Hematopoietic multipotent progenitor cell treated with erythropoietin and hydrocortisone succinate and interleukin-3 and kit ligand, for 4 days (in vitro differentiated cells): ENCODE data around the gene AIM2.
"Not testable (repeated sequence)": the region's sequence is repeated elsewhere in the genome, so short reads cannot be mapped to it uniquely, and the experiment has no call there.

Source experiments
- DNase-seq: peaks from one replicate; pipeline ENCODE4 v3.0.0-alpha.2; 2015

AIM2 gene, protein sequence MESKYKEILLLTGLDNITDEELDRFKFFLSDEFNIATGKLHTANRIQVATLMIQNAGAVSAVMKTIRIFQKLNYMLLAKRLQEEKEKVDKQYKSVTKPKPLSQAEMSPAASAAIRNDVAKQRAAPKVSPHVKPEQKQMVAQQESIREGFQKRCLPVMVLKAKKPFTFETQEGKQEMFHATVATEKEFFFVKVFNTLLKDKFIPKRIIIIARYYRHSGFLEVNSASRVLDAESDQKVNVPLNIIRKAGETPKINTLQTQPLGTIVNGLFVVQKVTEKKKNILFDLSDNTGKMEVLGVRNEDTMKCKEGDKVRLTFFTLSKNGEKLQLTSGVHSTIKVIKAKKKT

DNA sequence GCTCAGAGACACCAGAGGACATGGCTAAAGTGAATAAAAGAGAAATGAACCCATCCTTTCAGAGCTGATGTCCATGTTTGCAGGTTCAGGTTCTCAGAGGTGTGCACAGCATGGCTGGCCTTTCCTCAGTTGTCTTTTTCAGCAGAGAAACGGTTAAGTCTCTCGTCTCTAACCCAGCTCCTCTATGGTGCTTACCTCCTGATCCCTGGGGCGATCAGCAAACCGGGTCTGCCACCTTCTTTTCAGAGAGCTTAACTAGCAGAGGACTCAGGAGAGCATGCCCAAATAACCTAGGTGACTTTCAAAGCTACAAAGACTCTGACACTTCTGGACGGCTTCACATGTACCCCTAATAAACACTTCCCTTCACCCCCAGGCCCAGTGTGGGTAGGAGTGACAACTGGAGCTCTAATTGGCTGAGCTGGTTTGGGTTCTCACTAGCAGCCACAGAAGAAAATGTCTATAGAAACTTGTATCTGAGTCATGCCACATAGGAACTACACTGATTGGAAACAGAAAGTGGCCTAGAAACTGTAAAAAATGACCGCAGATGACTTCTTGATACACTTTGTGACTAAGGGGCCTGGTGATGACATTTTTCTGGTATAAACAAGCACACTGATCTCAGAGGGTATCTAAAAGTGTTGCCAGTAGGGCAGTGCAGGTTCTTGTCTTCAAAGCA, at the start of gene AIM2:
TSS of gene AIM2 (minus strand) at position 329 of the 682 bp plus-strand sequence. CDS start 3,267 bp downstream, outside the sequence.
- DNase-seq: peak; percentile 20

DNA sequence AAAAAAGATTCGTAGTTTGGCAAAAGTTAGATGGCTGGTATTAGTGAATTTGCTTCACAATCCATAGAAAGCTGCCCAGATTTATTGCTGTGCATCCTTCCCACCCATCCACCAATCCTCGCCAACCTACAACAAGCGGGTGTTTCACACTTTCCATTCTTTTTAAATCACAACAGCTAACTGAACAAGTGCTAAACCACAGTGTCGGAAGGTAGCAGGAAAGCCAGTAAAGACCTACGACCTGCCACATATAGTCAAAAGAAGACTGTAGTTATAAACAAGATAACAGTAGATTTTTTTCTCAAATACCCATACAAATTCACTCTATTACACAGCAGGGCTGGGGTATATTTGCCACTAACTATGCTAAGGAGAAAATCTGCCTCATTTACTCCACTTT, 47.0 kb upstream of the AIM2 start:
- DNase-seq: no peak

DNA sequence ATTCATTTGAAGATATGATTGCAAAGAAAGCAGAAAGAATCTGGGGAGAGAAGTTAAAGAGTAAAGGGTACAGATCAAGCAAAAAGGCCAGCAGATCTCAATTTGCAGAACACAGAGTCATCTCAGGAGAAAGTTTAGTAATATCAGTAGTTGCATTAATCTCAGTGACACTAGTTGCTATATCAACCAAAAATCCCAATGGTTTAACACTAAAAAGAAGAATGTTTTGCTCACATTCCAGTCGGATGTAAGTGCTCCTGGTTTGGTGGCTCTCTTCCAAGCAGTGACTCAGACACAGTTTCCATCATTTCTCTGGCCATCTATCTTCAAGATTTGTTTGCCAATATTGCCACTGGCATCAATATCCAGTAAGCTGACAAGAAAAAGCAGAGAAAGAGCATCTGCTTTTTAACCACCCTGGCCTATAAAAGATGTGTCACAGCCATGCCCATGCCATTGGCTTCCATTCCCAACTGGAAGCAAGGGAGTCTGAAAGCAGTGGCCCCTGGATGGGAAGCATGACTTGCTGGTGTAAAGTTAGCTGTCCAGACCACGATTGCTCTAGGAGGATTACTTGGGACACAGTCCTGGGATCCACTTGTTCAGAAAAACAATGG, 45.5 kb upstream of the AIM2 start:
- DNase-seq: no peak

DNA sequence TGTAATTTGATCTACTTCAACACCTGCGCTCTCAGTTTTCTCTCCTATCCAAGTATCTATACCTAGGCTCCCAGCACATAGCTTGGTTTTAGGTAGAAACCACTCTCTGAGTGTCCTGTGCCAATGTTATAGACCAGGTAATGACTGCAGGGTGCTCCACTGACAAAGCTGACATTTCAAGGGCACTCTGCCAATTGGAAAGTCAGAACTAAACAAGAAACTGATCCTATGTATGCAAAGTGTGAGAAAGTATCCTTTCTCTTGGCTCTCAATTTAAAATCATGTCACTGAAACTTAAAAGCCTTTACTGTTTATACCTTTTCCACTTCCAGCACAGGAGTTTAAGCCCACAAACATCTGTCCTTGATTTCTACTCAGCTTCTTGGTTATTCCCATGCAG, 45.0 kb upstream of the AIM2 start:
- DNase-seq: no peak

DNA sequence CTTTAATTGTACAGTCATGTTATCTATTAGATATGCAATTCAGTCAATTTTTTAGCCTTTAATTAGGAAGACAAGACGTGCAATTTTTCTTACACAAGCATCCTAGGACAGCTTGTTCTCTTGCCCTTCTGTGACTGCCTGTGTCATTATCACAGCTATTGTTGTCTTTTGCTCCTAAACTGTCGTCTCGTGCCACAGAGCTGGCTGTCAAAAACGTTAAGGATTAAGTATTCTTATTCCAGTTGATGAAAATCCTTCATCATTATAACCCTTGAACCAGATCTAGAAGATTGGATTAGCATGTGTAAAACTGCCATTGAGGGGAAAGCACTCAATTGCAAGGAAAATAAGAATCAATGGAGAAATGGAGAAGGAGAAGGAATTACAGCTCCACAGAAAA, 43.8 kb upstream of the AIM2 start:
- DNase-seq: no peak

DNA sequence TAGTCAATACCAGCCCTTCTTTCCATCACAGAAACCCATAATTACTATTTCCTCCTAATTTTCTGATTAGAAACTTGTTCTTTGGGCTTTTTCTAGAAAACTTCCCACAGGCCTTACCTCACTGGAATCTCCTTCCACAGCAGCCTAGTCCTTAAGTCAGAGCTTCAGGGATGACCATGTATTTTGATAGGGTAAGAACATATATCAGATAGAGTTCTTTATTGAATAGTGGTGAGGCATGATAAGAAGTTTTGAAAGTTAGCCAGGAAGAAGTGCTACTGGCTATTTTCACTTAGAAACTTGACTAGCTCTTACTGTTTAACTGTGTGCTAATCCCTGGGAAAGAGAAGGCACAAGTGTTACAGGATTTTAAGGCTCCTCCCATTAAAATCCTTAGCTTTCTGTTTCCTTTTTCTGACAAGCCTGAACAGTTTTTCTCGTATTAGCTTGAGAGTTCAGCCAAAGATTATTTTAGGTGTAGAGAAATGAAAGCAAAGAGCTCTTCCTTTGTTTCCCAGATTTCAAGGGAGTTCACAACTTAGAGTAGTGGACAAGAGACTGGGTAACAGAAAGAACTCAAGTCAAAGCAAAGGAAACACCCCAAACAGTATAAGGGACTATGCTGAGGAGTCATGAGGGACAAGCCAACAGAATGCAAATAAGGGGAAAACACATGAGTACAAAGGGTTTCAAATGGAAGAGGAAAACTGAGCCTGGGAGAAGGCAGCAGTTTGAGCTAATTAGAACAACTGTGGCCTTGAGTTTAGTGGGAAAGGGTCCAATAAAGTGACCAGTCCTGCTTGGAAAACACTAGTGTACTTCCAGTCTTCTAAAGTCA, 37.2 kb upstream of the AIM2 start:
- DNase-seq: peak; percentile 27

DNA sequence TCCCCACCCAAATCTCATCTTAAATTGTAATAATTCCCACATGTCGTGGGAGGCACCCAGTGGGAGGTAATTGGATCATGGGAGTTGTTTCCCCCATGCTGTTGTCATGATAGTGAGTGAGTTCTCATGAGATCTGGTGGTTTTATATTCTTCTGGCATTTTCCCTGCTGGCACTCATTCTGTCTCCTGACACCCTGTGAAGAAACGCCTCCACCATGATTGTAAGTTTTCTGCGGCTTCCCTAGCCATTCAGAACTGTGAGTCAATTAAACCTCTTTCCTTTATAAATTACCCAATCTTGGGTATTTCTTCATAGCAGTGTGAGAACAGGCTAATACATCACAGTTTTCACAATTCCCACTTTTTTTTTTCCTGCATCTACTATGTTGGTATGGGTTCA, 26.5 kb upstream of the AIM2 start:
- not testable (repeated sequence) for DNase-seq

DNA sequence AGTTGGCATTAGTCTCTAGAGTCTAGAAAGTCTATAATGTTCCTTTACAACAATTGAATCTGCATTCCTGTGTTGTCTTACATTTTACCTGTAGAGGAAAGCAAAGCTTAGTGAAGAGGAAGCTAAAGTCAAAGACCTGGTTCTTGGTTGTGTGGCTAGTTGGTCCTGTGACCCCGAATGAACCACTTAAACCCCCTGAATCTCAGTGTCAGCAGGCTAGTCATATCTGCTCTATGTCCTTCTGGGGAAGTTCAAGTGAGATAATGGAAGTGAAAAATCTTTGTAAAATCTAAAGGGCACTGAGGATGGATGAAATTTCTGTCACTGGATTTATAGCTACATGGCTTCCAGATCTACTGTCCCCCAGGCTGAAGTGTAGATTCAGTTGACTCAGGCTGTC, 24.0 kb upstream of the AIM2 start:
- no peak for DNase-seq

DNA sequence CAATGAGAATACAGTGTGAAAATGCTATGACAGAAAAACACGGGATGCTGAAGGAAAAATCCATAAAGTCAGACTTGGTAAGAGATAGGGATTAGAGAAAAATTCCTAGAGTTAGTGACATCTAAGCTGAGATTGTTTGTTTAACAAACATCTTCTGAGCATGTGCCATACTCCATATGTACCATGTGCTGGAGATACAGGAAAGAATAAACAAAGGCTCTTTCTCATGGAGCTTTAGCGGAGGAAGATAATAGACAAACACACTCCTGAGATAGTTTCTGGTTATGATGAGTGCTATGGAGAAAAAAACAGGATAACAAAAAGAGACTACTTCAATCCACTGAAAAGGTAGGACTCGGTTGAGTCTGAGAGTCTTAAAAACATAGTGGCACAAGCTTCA, 22.0 kb upstream of the AIM2 start:
- DNase-seq: no peak

DNA sequence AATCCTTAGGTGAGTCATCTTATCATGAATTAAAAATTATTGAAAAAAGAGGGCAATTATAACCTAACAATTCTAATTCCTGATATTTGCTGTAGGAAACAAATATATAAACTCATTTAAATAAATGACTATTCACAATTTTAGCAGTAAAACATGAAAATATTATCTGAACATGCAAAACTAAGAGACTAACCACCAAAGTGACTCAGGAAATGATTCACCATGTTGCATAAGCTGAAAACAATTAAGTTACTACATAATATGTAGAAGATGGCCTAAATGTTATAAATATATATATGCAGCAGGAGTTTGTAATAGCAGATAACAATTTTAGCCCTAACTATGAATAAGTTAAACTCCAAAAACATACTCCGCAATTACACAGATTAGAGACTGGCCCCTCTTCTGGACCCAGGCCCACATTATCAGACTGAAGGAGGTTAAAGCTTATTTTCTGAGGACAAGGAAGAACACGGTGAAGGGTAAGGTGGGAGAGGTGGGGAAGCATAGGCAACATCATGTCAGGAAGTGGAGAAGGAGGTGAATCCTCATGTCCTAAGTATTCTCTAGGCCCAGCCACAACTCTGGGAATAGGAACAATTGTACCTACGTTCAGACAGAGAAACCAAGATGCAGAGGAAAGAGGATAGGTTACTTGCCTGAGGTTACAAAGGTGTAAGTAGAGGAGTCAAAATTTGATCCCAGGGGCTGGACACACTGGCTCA, 15.6 kb upstream of the AIM2 start:
- DNase-seq: peak; percentile 75

DNA sequence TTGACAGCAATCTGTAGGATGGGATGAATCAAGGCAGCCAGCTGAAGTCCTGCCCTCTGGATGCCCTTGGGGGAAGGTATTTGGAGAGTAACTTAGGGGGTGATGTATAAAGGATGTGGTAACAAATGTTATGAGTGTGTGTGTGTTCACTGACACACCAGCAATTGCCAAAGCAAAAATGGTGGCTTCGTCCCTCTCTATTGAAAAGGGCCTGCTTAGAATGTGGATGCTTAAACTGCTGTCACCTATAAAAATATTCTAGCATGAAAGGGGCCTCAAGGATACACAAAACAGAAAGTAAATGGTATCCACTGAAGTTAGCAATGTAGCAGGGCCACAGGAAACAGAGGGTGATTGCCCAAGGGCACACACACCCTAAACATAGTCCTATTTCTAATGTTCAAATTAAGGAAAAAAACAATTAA, 15.1 kb upstream of the AIM2 start:
- DNase-seq: peak; percentile 70

DNA sequence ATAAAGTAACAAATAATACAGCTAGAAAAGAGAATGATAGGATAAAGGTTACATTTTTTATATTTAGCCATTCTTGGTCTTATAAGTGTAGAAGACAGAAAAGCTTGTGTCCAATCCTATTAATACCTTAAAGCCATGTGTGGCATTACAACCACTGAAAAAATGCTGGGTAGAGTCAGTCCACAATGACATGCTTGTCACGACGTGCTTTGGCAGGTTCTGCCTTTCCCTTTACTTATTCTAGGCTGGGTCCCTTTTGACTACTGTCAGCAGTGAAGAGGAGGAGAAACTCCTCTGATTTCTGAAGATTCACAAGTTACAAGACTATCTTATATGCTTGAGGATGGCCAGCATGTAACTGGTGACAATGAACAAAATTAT, 14.6 kb upstream of the AIM2 start:
- DNase-seq: peak; percentile 4

DNA sequence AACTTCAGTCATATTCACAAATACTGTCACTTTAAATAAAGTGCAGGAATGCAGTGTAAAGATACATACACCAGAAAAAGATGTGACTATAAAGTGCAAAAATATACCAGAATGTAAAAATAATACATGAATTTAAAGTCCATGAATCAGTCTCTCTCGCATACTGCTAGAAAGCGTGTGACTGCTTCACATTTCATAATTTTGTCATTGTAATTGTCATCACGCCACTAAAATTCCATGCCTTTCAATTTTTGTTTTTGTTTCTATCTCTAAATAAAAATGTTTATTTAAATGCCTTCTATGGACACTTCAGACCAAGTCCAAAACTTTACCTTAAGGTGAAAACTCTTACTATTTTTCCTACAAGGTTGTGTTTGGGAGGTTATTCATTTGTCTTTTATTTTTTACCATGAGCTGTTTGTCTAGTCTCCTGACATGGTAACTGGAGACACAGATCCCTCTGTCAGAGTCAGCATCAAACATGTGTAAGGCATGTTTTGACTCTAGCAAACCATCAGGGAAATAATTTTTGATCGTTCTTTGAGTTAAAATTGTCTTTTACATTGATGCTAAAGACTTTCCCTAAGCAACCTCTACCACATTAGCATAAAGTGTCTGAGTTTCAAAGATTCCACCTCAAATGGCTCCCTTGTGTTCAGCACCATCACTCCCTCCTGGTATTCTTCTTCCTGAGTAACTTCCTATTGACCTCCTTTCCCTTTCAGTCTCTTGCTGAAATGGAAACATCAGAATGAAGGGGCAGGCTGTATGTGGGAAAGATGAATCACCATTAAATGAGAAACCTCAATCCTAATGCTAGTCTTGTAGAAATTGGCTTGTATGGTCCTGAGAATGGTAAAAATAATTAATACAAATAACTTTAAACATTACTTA, 14.0 kb upstream of the AIM2 start:
- DNase-seq: no peak

DNA sequence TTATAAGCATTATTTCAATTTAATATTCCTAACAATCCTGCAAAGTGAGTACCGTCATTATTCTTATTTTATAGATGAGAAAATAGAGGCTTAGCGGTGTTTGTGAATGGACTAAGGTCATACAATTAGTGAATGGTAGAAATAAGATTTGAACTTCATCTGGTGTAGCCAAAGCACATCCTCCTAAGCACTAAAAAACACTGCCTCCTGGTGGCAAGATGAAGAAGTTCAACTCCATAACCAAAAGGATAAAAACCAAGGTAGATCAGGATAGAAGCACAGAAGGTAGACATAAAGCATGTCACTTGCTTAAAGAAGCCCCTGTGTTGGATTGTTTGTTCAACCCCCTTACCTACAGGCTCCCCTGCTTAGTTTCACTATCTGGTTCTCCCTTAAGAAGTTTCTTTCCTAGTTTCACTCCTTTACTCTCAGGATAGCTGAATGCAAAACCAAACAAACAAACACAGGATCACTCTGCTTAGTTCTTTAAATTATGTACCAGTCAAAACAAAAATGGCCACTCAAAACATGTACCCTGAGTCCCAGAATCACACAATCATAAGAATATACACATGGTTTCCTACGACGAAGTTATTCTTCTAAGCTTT, 12.7 kb upstream of the AIM2 start:
- DNase-seq: peak; percentile 59

DNA sequence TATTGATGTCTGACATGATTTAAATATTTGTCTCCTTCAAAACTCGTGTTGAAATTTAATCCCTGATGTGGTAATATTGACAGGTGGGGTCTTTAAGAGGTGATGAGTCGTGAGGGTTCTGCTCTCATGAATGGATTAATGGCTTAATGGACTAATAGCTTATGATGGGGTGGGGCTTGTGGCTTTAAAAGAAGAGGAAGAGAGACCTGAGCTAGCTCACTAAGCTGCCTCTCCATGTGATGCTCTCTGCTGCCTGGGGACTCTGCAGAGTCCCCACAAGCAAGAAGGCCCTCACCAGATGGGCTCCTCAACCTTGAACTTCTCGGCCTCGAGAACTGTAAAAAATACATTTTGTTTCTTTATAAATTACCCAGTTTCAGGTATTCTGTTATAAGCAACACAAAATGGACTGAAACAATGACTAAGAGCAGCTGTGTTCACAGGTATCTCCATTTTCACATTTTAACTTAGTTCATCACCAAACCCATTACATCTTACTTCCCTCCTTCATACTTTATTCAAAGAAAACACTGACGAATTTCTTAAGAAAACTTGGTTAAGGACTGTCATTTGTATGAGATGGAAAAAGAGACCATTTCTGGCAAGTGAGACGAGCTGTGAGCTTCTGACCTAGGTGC, 12.1 kb upstream of the AIM2 start:
- DNase-seq: peak; percentile 41

DNA sequence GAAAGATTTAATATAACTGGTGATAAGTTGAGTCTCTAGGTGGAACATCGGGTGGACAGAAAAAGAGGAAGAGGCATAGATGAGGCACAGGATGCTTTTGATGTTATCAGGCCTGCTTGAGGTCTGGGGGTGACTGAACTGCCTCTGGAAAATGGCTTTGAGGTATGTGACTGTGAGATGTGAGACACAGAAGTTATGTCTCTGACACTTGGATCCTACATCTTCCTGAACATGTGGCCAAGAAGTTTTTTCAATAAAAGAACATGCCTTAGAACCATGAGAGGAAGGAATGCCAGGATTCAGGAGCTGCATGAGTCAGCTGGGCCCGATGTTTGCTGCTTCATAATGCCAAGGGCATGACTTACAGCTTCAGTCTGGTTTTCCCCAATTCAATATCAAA, 11.5 kb upstream of the AIM2 start:
- peak; percentile 87 for DNase-seq

DNA sequence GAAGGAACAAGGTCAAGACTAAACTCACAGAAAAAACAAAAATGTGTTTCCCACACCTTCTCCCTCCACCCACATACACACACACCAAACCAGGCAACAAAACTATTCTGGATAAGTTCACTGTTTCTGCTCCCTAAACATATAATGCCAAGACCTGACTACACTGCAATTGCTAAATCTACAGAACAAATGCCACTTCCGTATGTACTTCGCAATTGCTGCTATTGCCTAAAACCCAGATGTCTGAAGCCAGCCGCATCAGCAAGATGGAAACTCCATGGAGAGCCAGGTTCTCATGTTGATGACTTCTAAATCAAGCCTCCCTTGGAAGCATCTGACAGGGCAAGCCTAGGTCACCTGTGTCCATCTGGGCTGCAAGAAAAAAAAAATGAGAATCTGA, 8.3 kb upstream of the AIM2 start:
- DNase-seq: peak; percentile 54

DNA sequence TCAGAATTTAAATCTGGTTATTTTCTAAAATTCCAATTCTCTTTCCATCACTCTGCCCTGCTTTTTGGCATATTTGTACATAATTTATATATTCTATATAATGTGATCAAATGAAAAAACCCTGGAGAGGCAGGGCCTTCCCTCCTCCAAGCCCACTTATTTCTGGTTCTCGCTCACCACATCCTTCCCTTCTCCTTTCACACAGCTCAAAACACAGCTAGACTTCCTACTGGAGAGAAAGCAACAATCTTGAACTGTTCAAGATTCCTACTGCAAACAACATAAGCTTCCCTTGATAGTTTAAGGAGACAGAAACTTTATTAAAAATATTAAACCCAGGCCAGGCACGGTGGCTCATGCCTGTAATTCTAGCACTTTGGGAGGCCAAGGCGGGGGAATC, 7.6 kb upstream of the AIM2 start:
- DNase-seq: peak; percentile 13

DNA sequence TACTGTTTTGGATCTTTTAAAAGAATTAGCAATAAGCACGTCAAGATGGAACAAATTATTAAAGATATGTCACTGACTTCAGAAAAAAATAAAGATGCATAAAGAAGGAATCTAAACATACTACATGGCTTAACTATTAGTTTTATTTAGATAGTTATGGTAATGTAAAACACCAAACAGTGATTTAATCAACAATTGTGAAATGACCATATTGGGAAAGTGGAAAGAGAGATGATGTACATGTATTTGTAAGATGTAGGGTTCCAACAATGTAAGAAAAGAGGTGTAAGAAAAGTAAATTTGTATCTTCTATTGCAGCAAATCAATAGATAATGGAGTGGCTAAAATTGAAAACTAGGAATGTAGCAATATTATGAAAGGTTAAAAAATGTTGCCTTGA, 6.4 kb upstream of the AIM2 start:
- no peak for DNase-seq

DNA sequence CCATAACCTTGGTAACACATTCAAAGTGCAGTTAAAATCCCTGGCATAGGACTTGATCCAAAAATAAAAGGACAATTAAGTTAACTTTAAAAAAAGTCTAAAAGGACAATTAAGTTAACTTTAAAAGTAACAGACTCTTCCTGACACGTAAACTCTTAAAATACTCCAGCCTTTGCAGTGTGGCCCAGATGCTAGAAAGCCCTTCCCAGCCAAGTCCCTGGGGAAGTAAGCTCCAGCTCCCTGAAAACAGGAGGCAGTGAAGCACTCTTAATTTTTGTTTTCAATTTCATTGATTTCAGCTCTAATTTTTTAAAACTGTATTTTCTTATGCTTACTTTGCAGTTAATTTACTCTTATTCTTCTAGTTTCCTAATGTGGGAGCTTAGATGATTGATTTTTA, 5.1 kb upstream of the AIM2 start:
- no peak for DNase-seq

DNA sequence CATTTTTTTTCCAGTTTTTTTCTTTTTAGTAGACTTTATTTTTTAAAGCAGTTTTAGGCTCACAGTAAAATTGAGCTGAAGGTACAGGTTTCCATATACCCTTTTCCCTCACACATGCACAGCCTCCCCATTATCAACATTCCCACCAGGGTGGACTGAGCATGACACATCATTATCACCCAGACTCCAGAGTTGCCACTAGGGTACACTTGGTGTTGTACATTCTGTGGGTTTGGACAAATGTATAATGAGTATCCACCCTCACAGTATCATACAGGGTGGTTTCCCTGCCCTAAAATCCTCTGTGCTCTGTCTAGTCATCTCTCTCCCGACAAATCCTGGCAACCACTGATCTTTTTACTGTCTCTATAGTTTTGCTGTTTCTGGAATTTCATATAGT, 3.0 kb upstream of the AIM2 start:
- peak; percentile 74 for DNase-seq
